GM23338 (cell line): ENCODE results near the gene PIKFYVE. TPM values are rescaled to one million over a fixed set of nuclear protein-coding genes. Genes with fewer than 3 reads are reported as not detected.

ENCODE experiments used
- ATAC-seq: fragments of 200-7000 bp; cut with Tn5 transposase; 3 replicates; pipeline ENCODE4 v1.9.1; 2020
- DNase-seq: peaks from one replicate; pipeline ENCODE4 v3.0.0-alpha.2; 2015; ENCODE audit warnings: low spot score
- H2AFZ ChIP-seq: fragments of 200-600 bp; sonication (generic); 2 replicates; pipeline ENCODE4 v1.8.0; 2016; ENCODE audit warnings: antibody characterized with exemption, mild to moderate bottlenecking, moderate library complexity
- H3F3A ChIP-seq: fragments of 200-600 bp; sonication (generic); replicated peaks from 2 replicates; pipeline ENCODE4 v1.8.0; 2017; ENCODE audit warnings: antibody characterized with exemption, mixed run types, low read depth
- H3K27ac ChIP-seq: fragments of 200-600 bp; sonication (generic); 2 replicates; pipeline ENCODE4 v1.6.1; 2016; ENCODE audit warnings: low read depth
- H3K27me3 ChIP-seq: fragments of 200-600 bp; sonication (generic); 2 replicates; pipeline ENCODE4 v1.8.0; 2016; ENCODE audit warnings: mild to moderate bottlenecking, mixed run types, moderate library complexity; ENCODE audit not compliant: insufficient read depth
- H3K36me3 ChIP-seq: fragments of 200-600 bp; sonication (generic); 2 replicates; pipeline ENCODE4 v1.8.0; 2016; ENCODE audit warnings: mild to moderate bottlenecking; ENCODE audit not compliant: insufficient read depth
- H3K4me1 ChIP-seq: fragments of 200-600 bp; sonication (generic); 2 replicates; pipeline ENCODE4 v1.8.0; 2016; ENCODE audit warnings: mild to moderate bottlenecking, moderate library complexity; ENCODE audit not compliant: insufficient read depth
- H3K4me2 ChIP-seq: fragments of 200-600 bp; sonication (generic); 2 replicates; pipeline ENCODE4 v1.7.1; 2017; ENCODE audit warnings: mixed run types
- H3K4me3 ChIP-seq: fragments of 200-600 bp; sonication (generic); 2 replicates; pipeline ENCODE4 v1.6.1; 2016; ENCODE audit warnings: mixed run types
- H3K79me2 ChIP-seq: fragments of 200-600 bp; sonication (generic); replicated peaks from 2 replicates; pipeline ENCODE4 v1.8.0; 2017; ENCODE audit warnings: mild to moderate bottlenecking; ENCODE audit not compliant: insufficient read depth
- H3K9me2 ChIP-seq: fragments of 200-600 bp; sonication (generic); 2 replicates; pipeline ENCODE4 v1.8.0; 2017; ENCODE audit not compliant: insufficient read depth
- H4K20me1 ChIP-seq: fragments of 200-600 bp; sonication (generic); replicated peaks from 2 replicates; pipeline ENCODE4 v1.8.0; 2017; ENCODE audit warnings: mild to moderate bottlenecking; ENCODE audit not compliant: insufficient read depth
- H3K27ac Mint-ChIP-seq: 2 replicates; pipeline ENCODE4 v1.8.0; 2020; ENCODE audit warnings: inconsistent platforms, mild to moderate bottlenecking, moderate library complexity, mixed read lengths
- H3K27me3 Mint-ChIP-seq: 3 replicates; pipeline ENCODE4 v1.8.0; 2022; ENCODE audit warnings: low read depth, mild to moderate bottlenecking, moderate library complexity, mixed read lengths, inconsistent platforms; ENCODE audit not compliant: insufficient read depth, poor library complexity
- H3K36me3 Mint-ChIP-seq: 3 replicates; pipeline ENCODE4 v1.8.0; 2021; ENCODE audit warnings: low read depth, mild to moderate bottlenecking, inconsistent platforms, moderate library complexity, mixed read lengths
- H3K4me1 Mint-ChIP-seq: 3 replicates; pipeline ENCODE4 v1.8.0; 2020; ENCODE audit warnings: mild to moderate bottlenecking, inconsistent platforms, mixed read lengths
- H3K4me3 Mint-ChIP-seq: 3 replicates; pipeline ENCODE4 v1.8.0; 2021; ENCODE audit warnings: moderate library complexity, mild to moderate bottlenecking, inconsistent platforms, mixed read lengths
- H3K9me3 Mint-ChIP-seq: 3 replicates; pipeline ENCODE4 v1.8.0; 2020; ENCODE audit warnings: moderate library complexity, mild to moderate bottlenecking, inconsistent platforms, mixed read lengths
- CREB1 ChIP-seq: fragments of 250-450 bp; sonication (Bioruptor Pico); IDR thresholded peaks from 2 replicates; pipeline ENCODE4 v1.5.0; 2020; ENCODE audit warnings: low read depth, mild to moderate bottlenecking, moderate library complexity
- CTCF ChIP-seq, 2 experiments: fragments of 200-600 bp in 1 of 2; sonication (generic) in 1 of 2; conservative IDR thresholded peaks; 2 replicates each; pipeline versions ENCODE4 v1.5.1 to v1.6.1; 2016 to 2017; ENCODE audit warnings: antibody characterized with exemption in 2 of 2, low read depth in 2 of 2, mild to moderate bottlenecking in 2 of 2, moderate library complexity in 1 of 2
- ETS1 ChIP-seq: IDR thresholded peaks from 2 replicates; pipeline ENCODE4 v1.6.1; 2016; ENCODE audit warnings: antibody characterized with exemption
- EZH2 ChIP-seq: fragments of 200-600 bp; sonication (generic); IDR thresholded peaks from one replicate; pipeline ENCODE4 v1.8.0; 2017; ENCODE audit warnings: antibody characterized with exemption, mild to moderate bottlenecking, low read depth; ENCODE audit not compliant: unreplicated experiment
- EZH2phosphoT487 ChIP-seq: fragments of 200-600 bp; sonication (generic); IDR thresholded peaks from one replicate; pipeline ENCODE4 v1.8.1; 2018; ENCODE audit warnings: antibody characterized with exemption; ENCODE audit not compliant: unreplicated experiment
- JUNB ChIP-seq: IDR thresholded peaks from one replicate; pipeline ENCODE4 v1.6.1; 2016; ENCODE audit warnings: antibody characterized with exemption; ENCODE audit not compliant: unreplicated experiment
- NANOG ChIP-seq: IDR thresholded peaks from 2 replicates; pipeline ENCODE4 v1.6.1; 2016; ENCODE audit warnings: antibody characterized with exemption, borderline replicate concordance
- POLR2AphosphoS5 ChIP-seq: IDR thresholded peaks from 2 replicates; pipeline ENCODE4 v1.6.1; 2016; ENCODE audit warnings: antibody characterized with exemption, low read depth
- STAT1 ChIP-seq: IDR thresholded peaks from one replicate; pipeline ENCODE4 v1.6.1; 2016; ENCODE audit warnings: antibody characterized with exemption; ENCODE audit not compliant: unreplicated experiment
- ZNF114 ChIP-seq: fragments of 250-450 bp; sonication (Bioruptor Pico); IDR thresholded peaks from 2 replicates; pipeline ENCODE4 v1.5.0; 2020; ENCODE audit warnings: mild to moderate bottlenecking, moderate library complexity
- ZNF331 ChIP-seq: fragments of 250-450 bp; sonication (Bioruptor Pico); IDR thresholded peaks from 2 replicates; pipeline ENCODE4 v1.5.0; 2020; ENCODE audit warnings: low read depth, mild to moderate bottlenecking, moderate library complexity
- polyA plus RNA-seq: library from polyadenylated mRNA; unstranded; fragments of >200 nt; fragmentation: Nextera tagmentation; extraction: Ambion mirVana; gene quantifications from 2 replicates; pipeline ENCODE4 v1.2.1, GENCODE V29; 2016
- total RNA-seq: library from RNA; depleted of rRNA; stranded (reverse); fragments of >200 nt; shearing (Covaris generic); gene quantifications from 2 replicates; pipeline ENCODE4 v1.2.3, GENCODE V29; 2014
- TF ChIP-seq, protein P1 (sequence below): fragments of 250-450 bp; sonication (Bioruptor Pico); IDR thresholded peaks from 2 replicates; pipeline ENCODE4 v1.5.0; 2020; ENCODE audit warnings: mild to moderate bottlenecking, moderate library complexity
- TF ChIP-seq, protein P2 (sequence below): IDR thresholded peaks from one replicate; pipeline ENCODE4 v1.6.1; 2018; ENCODE audit warnings: antibody characterized with exemption; ENCODE audit not compliant: unreplicated experiment

Gene PIKFYVE
- total and polyA plus RNA-seq, 2 experiments from 2014 or later: 15.1 to 48.0 TPM

GRCh38 chr2:208369091-208369490, 103.0 kb downstream of the PIKFYVE start:
- H3K9me3 Mint-ChIP-seq: peaks cover 19% of the 10 kb centered on the region; the same call in 2 of the 3 replicates
- ATAC-seq: no peak
- H3K4me1 Mint-ChIP-seq: no peaks in the 10 kb centered on the region
- H3K36me3 Mint-ChIP-seq: peaks cover 7% of the 10 kb centered on the region; the same call in 1 of the 3 replicates
- Histone ChIP-seq H3K27ac (no peak overlapping the region), H3K79me2 (no peaks in the 10 kb centered on the region), H3K4me2 (no peak overlapping the region), H2AFZ (no peak overlapping the region), H3K4me1 (no peaks in the 10 kb centered on the region), H3K27me3 (no peaks in the 10 kb centered on the region), H3K4me3 (no peak overlapping the region), H3K36me3 (no peaks in the 10 kb centered on the region), H4K20me1 (no peaks in the 10 kb centered on the region), H3F3A (no peaks in the 10 kb centered on the region), H3K9me2 (peaks cover 6% of the 10 kb centered on the region; the same call in 1 of the 2 replicates)
- no peak overlapping the region for H3K4me3 Mint-ChIP-seq
- H3K27ac Mint-ChIP-seq: no peak overlapping the region
- TF ChIP-seq NANOG (no peak), CTCF (conservative IDR thresholded peaks at IDR 0.05; ENCODE audit: low read depth in 2 of 2) (no peak), ZNF114 (CRISPR knock-in tag) (no peak), ZNF331 (CRISPR knock-in tag) (no peak), EZH2 (no peak), STAT1 (no peak), POLR2AphosphoS5 (no peak), JUNB (no peak), EZH2phosphoT487 (no peak), CREB1 (CRISPR knock-in tag) (no peak), ETS1 (no peak)
- TF ChIP-seq, protein P1, sequence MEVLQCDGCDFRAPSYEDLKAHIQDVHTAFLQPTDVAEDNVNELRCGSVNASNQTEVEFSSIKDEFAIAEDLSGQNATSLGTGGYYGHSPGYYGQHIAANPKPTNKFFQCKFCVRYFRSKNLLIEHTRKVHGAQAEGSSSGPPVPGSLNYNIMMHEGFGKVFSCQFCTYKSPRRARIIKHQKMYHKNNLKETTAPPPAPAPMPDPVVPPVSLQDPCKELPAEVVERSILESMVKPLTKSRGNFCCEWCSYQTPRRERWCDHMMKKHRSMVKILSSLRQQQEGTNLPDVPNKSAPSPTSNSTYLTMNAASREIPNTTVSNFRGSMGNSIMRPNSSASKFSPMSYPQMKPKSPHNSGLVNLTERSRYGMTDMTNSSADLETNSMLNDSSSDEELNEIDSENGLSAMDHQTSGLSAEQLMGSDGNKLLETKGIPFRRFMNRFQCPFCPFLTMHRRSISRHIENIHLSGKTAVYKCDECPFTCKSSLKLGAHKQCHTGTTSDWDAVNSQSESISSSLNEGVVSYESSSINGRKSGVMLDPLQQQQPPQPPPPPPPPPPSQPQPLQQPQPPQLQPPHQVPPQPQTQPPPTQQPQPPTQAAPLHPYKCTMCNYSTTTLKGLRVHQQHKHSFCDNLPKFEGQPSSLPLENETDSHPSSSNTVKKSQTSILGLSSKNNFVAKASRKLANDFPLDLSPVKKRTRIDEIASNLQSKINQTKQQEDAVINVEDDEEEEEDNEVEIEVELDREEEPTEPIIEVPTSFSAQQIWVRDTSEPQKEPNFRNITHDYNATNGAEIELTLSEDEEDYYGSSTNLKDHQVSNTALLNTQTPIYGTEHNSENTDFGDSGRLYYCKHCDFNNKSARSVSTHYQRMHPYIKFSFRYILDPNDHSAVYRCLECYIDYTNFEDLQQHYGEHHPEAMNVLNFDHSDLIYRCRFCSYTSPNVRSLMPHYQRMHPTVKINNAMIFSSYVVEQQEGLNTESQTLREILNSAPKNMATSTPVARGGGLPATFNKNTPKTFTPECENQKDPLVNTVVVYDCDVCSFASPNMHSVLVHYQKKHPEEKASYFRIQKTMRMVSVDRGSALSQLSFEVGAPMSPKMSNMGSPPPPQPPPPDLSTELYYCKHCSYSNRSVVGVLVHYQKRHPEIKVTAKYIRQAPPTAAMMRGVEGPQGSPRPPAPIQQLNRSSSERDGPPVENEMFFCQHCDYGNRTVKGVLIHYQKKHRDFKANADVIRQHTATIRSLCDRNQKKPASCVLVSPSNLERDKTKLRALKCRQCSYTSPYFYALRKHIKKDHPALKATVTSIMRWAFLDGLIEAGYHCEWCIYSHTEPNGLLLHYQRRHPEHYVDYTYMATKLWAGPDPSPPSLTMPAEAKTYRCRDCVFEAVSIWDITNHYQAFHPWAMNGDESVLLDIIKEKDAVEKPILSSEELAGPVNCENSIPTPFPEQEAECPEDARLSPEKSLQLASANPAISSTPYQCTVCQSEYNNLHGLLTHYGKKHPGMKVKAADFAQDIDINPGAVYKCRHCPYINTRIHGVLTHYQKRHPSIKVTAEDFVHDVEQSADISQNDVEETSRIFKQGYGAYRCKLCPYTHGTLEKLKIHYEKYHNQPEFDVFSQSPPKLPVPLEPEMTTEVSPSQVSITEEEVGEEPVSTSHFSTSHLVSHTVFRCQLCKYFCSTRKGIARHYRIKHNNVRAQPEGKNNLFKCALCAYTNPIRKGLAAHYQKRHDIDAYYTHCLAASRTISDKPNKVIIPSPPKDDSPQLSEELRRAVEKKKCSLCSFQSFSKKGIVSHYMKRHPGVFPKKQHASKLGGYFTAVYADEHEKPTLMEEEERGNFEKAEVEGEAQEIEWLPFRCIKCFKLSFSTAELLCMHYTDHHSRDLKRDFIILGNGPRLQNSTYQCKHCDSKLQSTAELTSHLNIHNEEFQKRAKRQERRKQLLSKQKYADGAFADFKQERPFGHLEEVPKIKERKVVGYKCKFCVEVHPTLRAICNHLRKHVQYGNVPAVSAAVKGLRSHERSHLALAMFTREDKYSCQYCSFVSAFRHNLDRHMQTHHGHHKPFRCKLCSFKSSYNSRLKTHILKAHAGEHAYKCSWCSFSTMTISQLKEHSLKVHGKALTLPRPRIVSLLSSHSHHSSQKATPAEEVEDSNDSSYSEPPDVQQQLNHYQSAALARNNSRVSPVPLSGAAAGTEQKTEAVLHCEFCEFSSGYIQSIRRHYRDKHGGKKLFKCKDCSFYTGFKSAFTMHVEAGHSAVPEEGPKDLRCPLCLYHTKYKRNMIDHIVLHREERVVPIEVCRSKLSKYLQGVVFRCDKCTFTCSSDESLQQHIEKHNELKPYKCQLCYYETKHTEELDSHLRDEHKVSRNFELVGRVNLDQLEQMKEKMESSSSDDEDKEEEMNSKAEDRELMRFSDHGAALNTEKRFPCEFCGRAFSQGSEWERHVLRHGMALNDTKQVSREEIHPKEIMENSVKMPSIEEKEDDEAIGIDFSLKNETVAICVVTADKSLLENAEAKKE (CRISPR knock-in tag): no peak
- TF ChIP-seq, protein P2, sequence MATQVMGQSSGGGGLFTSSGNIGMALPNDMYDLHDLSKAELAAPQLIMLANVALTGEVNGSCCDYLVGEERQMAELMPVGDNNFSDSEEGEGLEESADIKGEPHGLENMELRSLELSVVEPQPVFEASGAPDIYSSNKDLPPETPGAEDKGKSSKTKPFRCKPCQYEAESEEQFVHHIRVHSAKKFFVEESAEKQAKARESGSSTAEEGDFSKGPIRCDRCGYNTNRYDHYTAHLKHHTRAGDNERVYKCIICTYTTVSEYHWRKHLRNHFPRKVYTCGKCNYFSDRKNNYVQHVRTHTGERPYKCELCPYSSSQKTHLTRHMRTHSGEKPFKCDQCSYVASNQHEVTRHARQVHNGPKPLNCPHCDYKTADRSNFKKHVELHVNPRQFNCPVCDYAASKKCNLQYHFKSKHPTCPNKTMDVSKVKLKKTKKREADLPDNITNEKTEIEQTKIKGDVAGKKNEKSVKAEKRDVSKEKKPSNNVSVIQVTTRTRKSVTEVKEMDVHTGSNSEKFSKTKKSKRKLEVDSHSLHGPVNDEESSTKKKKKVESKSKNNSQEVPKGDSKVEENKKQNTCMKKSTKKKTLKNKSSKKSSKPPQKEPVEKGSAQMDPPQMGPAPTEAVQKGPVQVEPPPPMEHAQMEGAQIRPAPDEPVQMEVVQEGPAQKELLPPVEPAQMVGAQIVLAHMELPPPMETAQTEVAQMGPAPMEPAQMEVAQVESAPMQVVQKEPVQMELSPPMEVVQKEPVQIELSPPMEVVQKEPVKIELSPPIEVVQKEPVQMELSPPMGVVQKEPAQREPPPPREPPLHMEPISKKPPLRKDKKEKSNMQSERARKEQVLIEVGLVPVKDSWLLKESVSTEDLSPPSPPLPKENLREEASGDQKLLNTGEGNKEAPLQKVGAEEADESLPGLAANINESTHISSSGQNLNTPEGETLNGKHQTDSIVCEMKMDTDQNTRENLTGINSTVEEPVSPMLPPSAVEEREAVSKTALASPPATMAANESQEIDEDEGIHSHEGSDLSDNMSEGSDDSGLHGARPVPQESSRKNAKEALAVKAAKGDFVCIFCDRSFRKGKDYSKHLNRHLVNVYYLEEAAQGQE: no peak
- no peak for DNase-seq
- H3K27me3 Mint-ChIP-seq: no peaks in the 10 kb centered on the region
